HCT116 (cell line): ENCODE measurements around the gene B4GALNT3. TPM values are rescaled to one million over a fixed set of nuclear protein-coding genes. Genes with fewer than 3 reads are reported as not detected.

Experiments
- ATAC-seq: fragments of 200-7000 bp; cut with Tn5 transposase; 2 replicates; pipeline ENCODE4 v1.9.1; 2020; ENCODE audit warnings: mild to moderate bottlenecking, moderate library complexity
- BruUV-seq: library from RNA; stranded (reverse); fragments of 400-500 nt; replicated peaks from 2 replicates; lab custom pipeline; 2021; lab: Mats Ljungman, UMichigan
- CTCF ChIA-PET: fragments of 300-600 bp; sonication (Branson Sonifier 250); formaldehyde crosslinking; loops from one replicate; lab custom pipeline; 2021; ENCODE audit warnings: antibody characterized with exemption; lab: Charles Lee
- POLR2A ChIA-PET: fragments of 300-600, 350-600 bp; sonication (Branson Sonifier 250); formaldehyde crosslinking; loops from one replicate; lab custom pipeline; 2021; ENCODE audit warnings: antibody characterized with exemption; lab: Charles Lee
- RAD21 ChIA-PET, 2 experiments: fragments of 300-600 bp; sonication (Branson Sonifier 250); formaldehyde crosslinking; loops; one replicate each; lab custom pipeline; 2023; ENCODE audit warnings: low total read pairs in 2 of 2; ENCODE audit not compliant: uncharacterized antibody in 2 of 2, unreplicated experiment in 2 of 2, low non-redundant PET in 1 of 2; lab: Charles Lee
- DNase-seq: peaks from one replicate; pipeline ENCODE4 v3.0.0-alpha.2; 2010; ENCODE audit warnings: low read depth, low spot score
- H2AFZ ChIP-seq: fragments of 200-600 bp; shearing (Covaris generic), sonication (generic); 2 replicates; pipeline ENCODE4 v1.6.1; 2017; ENCODE audit warnings: low read depth, mixed run types, mixed read lengths, antibody characterized with exemption, low read length; ENCODE audit not compliant: poor library complexity, severe bottlenecking
- H3K27ac ChIP-seq: 2 replicates; pipeline ENCODE4 v1.5.1; 2012; ENCODE audit warnings: low read depth, low read length
- H3K27me3 ChIP-seq: fragments of 200-600 bp; sonication (generic); 2 replicates; pipeline ENCODE4 v1.6.1; 2016; ENCODE audit warnings: mixed run types, low read length, mixed read lengths; ENCODE audit not compliant: insufficient read depth
- H3K36me3 ChIP-seq, 2 experiments: fragments of 200-500 bp in 1 of 2; fragments of 200-600 bp in 1 of 2; sonication (Bioruptor generic) in 1 of 2; sonication (generic) in 1 of 2; 2 replicates each; pipeline versions ENCODE4 v1.5.1 to v1.6.1; 2014 to 2016; ENCODE audit warnings: low read length in 2 of 2, inconsistent platforms in 1 of 2, mixed read lengths in 1 of 2, mixed run types in 1 of 2; ENCODE audit not compliant: insufficient read depth in 2 of 2, control insufficient read depth in 1 of 2
- H3K4me1 ChIP-seq, 2 experiments: fragments of 200-600 bp in 1 of 2; sonication (generic) in 1 of 2; 2 replicates each; pipeline versions ENCODE4 v1.5.1 to v1.6.1; 2012 to 2017; ENCODE audit warnings: low read length in 2 of 2, inconsistent platforms in 1 of 2, mild to moderate bottlenecking in 1 of 2, mixed read lengths in 1 of 2, mixed run types in 1 of 2, moderate library complexity in 1 of 2; ENCODE audit not compliant: insufficient read depth in 2 of 2, control insufficient read depth in 1 of 2
- H3K4me2 ChIP-seq: fragments of 200-600 bp; sonication (generic); 2 replicates; pipeline ENCODE4 v1.6.1; 2017; ENCODE audit warnings: mixed run types, low read length, mixed read lengths
- H3K4me3 ChIP-seq, 2 experiments: fragments of 200-600 bp in 1 of 2; sonication (generic) in 1 of 2; replicated peaks in 1 of 2; 2 replicates each; pipeline ENCODE4 v1.5.1; 2011 to 2016; ENCODE audit warnings: low read length in 2 of 2, control low read depth in 1 of 2, low read depth in 1 of 2, mild to moderate bottlenecking in 1 of 2, mixed read lengths in 1 of 2, mixed run types in 1 of 2
- H3K79me2 ChIP-seq: fragments of 200-600 bp; sonication (generic); 2 replicates; pipeline ENCODE4 v1.6.1; 2017; ENCODE audit warnings: mild to moderate bottlenecking, mixed run types, low read length, moderate library complexity, mixed read lengths; ENCODE audit not compliant: insufficient read depth
- H3K9ac ChIP-seq: fragments of 200-600 bp; sonication (generic); 2 replicates; pipeline ENCODE4 v1.6.1; 2016; ENCODE audit warnings: low read length, mixed read lengths
- H3K9me2 ChIP-seq: fragments of 200-600 bp; sonication (generic), shearing (Covaris generic); 2 replicates; pipeline ENCODE4 v1.6.1; 2017; ENCODE audit warnings: mixed run types, mild to moderate bottlenecking, moderate library complexity; ENCODE audit not compliant: insufficient read depth
- H3K9me3 ChIP-seq, 2 experiments: fragments of 200-500 bp in 1 of 2; fragments of 200-600 bp in 1 of 2; sonication (Bioruptor generic) in 1 of 2; sonication (generic) in 1 of 2; 2 replicates each; pipeline ENCODE4 v1.6.1; 2014 to 2017; ENCODE audit warnings: low read length in 2 of 2, mixed read lengths in 2 of 2, inconsistent platforms in 1 of 2, low read depth in 1 of 2, mild to moderate bottlenecking in 1 of 2, mixed run types in 1 of 2, moderate library complexity in 1 of 2; ENCODE audit not compliant: control insufficient read depth in 1 of 2, insufficient read depth in 1 of 2
- H4K20me1 ChIP-seq: fragments of 200-600 bp; sonication (generic), shearing (Covaris generic); 2 replicates; pipeline ENCODE4 v1.6.1; 2017; ENCODE audit warnings: mixed run types, mild to moderate bottlenecking, moderate library complexity; ENCODE audit not compliant: insufficient read depth
- CBX3 ChIP-seq: IDR thresholded peaks from 2 replicates; pipeline ENCODE4 v1.6.1; 2012; ENCODE audit warnings: low read depth
- ELF1 ChIP-seq: IDR thresholded peaks from 2 replicates; pipeline ENCODE4 v1.6.1; 2012; ENCODE audit warnings: low read depth, borderline replicate concordance
- EZH2 ChIP-seq: fragments of 200-600 bp; sonication (generic); IDR thresholded peaks from 2 replicates; pipeline ENCODE4 v1.6.1; 2017; ENCODE audit warnings: antibody characterized with exemption, mixed run types
- EZH2phosphoT487 ChIP-seq: fragments of 200-600 bp; IDR thresholded peaks from 2 replicates; pipeline ENCODE4 v1.6.1; 2018; ENCODE audit warnings: antibody characterized with exemption, borderline replicate concordance
- FOSL1 ChIP-seq: IDR thresholded peaks from 2 replicates; pipeline ENCODE4 v1.6.1; 2012; ENCODE audit warnings: low read depth
- JUND ChIP-seq: IDR thresholded peaks from 2 replicates; pipeline ENCODE4 v1.6.1; 2012
- POLR2A ChIP-seq: IDR thresholded peaks from 2 replicates; pipeline ENCODE4 v1.7.0; 2011; ENCODE audit warnings: borderline replicate concordance; ENCODE audit not compliant: insufficient read depth, insufficient read length; ENCODE audit errors: extremely low read depth
- SIN3A ChIP-seq: IDR thresholded peaks from 2 replicates; pipeline ENCODE4 v1.6.1; 2012; ENCODE audit warnings: low read depth
- SRF ChIP-seq: IDR thresholded peaks from 2 replicates; pipeline ENCODE4 v1.6.1; 2012; ENCODE audit warnings: low read depth
- TCF7L2 ChIP-seq: IDR thresholded peaks from 2 replicates; pipeline ENCODE4 v1.7.0; 2011; ENCODE audit warnings: borderline replicate concordance, inconsistent platforms; ENCODE audit not compliant: insufficient read depth, insufficient read length; ENCODE audit errors: extremely low read depth
- YY1 ChIP-seq: IDR thresholded peaks from 2 replicates; pipeline ENCODE4 v1.6.1; 2011; ENCODE audit warnings: low read length, low read depth, moderate library complexity, mild to moderate bottlenecking; ENCODE audit not compliant: insufficient replicate concordance; ENCODE audit errors: extremely low read depth
- ZBTB33 ChIP-seq: IDR thresholded peaks from 2 replicates; pipeline ENCODE4 v1.6.1; 2011; ENCODE audit warnings: mild to moderate bottlenecking, low read length, moderate library complexity; ENCODE audit not compliant: insufficient replicate concordance; ENCODE audit errors: extremely low read depth
- ZFX ChIP-seq: fragments of 450-650 bp; IDR thresholded peaks from 2 replicates; pipeline ENCODE4 v1.6.1; 2017
- intact Hi-C: fragments of 100-400 bp; cut with micrococcal nuclease; formaldehyde crosslinking; loops from 2 replicates; pipeline ENCODE4 v1.10.0; 2022
- total RNA-seq: library from RNA; stranded (reverse); gene quantifications from one replicate; pipeline ENCODE4 v1.2.1, GENCODE V29; 2021; ENCODE audit not compliant: unreplicated experiment

Gene B4GALNT3
- total RNA-seq, 1 experiment from 2014 or later = 18.2 TPM

- TF ChIP-seq ELF1 (no peak), TCF7L2 (no peak), SIN3A (no peak), EZH2 (no peak), JUND (no peak), EZH2phosphoT487 (no peak), CBX3 (no peak), FOSL1 (no peak), YY1 (no peak), ZBTB33 (no peak), ZFX (no peak)
These were observed 126.8 kb downstream of the B4GALNT3 start (continued) for GRCh38 chr12:586318-587071.

GRCh38 chr12:587132-588023 lies 127.6 kb downstream of the B4GALNT3 start:
- no TSS peak for BruUV-seq
- Histone ChIP-seq H4K20me1 (no peaks in the 10 kb centered on the region), H3K9me2 (no peaks in the 10 kb centered on the region), H3K79me2 (no peaks in the 10 kb centered on the region), H3K4me1 (no peaks in the 10 kb centered on the region), H3K9me3 (no peaks in the 10 kb centered on the region), H3K9ac (no peak overlapping the region), H3K27me3 (no peaks in the 10 kb centered on the region), H3K27ac (no peak overlapping the region), H3K4me2 (no peak overlapping the region), H2AFZ (no peak overlapping the region), H3K4me3 (no peak overlapping the region), H3K36me3 (no peaks in the 10 kb centered on the region)
- intact Hi-C loops = no loop called here
- TF ChIP-seq CBX3 = no peak
- TF ChIP-seq SIN3A = no peak
- TF ChIP-seq POLR2A = no peak
- no peak for TF ChIP-seq SRF
- no peak for TF ChIP-seq EZH2
- no peak for TF ChIP-seq FOSL1
- ChIA-PET POLR2A (no interaction called here), CTCF (no interaction called here), RAD21 (no interaction called here)
- DNase-seq = no peak
- ATAC-seq = no peak
